HCT116 (cell line): ENCODE results near the gene BTF3L4. TPM values are rescaled to one million over a fixed set of nuclear protein-coding genes. Genes with fewer than 3 reads are reported as not detected.

Experiments used
- ATAC-seq: fragments of 200-7000 bp; cut with Tn5 transposase; 2 replicates; pipeline ENCODE4 v1.9.1; 2020; ENCODE audit warnings: mild to moderate bottlenecking, moderate library complexity
- BruUV-seq: library from RNA; stranded (reverse); fragments of 400-500 nt; replicated peaks from 2 replicates; lab custom pipeline; 2021; lab: Mats Ljungman, UMichigan
- CTCF ChIA-PET: fragments of 300-600 bp; sonication (Branson Sonifier 250); formaldehyde crosslinking; loops from one replicate; lab custom pipeline; 2021; ENCODE audit warnings: antibody characterized with exemption; lab: Charles Lee
- POLR2A ChIA-PET: fragments of 300-600, 350-600 bp; sonication (Branson Sonifier 250); formaldehyde crosslinking; loops from one replicate; lab custom pipeline; 2021; ENCODE audit warnings: antibody characterized with exemption; lab: Charles Lee
- RAD21 ChIA-PET, 2 experiments: fragments of 300-600 bp; sonication (Branson Sonifier 250); formaldehyde crosslinking; loops; one replicate each; lab custom pipeline; 2023; ENCODE audit warnings: low total read pairs in 2 of 2; ENCODE audit not compliant: uncharacterized antibody in 2 of 2, unreplicated experiment in 2 of 2, low non-redundant PET in 1 of 2; lab: Charles Lee
- DNase-seq: peaks from one replicate; pipeline ENCODE4 v3.0.0-alpha.2; 2010; ENCODE audit warnings: low read depth, low spot score
- H2AFZ ChIP-seq: fragments of 200-600 bp; shearing (Covaris generic), sonication (generic); 2 replicates; pipeline ENCODE4 v1.6.1; 2017; ENCODE audit warnings: low read depth, mixed run types, mixed read lengths, antibody characterized with exemption, low read length; ENCODE audit not compliant: poor library complexity, severe bottlenecking
- H3K27ac ChIP-seq: 2 replicates; pipeline ENCODE4 v1.5.1; 2012; ENCODE audit warnings: low read depth, low read length
- H3K27me3 ChIP-seq: fragments of 200-600 bp; sonication (generic); 2 replicates; pipeline ENCODE4 v1.6.1; 2016; ENCODE audit warnings: mixed run types, low read length, mixed read lengths; ENCODE audit not compliant: insufficient read depth
- H3K36me3 ChIP-seq, 2 experiments: fragments of 200-500 bp in 1 of 2; fragments of 200-600 bp in 1 of 2; sonication (Bioruptor generic) in 1 of 2; sonication (generic) in 1 of 2; 2 replicates each; pipeline versions ENCODE4 v1.5.1 to v1.6.1; 2014 to 2016; ENCODE audit warnings: low read length in 2 of 2, inconsistent platforms in 1 of 2, mixed read lengths in 1 of 2, mixed run types in 1 of 2; ENCODE audit not compliant: insufficient read depth in 2 of 2, control insufficient read depth in 1 of 2
- H3K4me1 ChIP-seq, 2 experiments: fragments of 200-600 bp in 1 of 2; sonication (generic) in 1 of 2; 2 replicates each; pipeline versions ENCODE4 v1.5.1 to v1.6.1; 2012 to 2017; ENCODE audit warnings: low read length in 2 of 2, inconsistent platforms in 1 of 2, mild to moderate bottlenecking in 1 of 2, mixed read lengths in 1 of 2, mixed run types in 1 of 2, moderate library complexity in 1 of 2; ENCODE audit not compliant: insufficient read depth in 2 of 2, control insufficient read depth in 1 of 2
- H3K4me2 ChIP-seq: fragments of 200-600 bp; sonication (generic); 2 replicates; pipeline ENCODE4 v1.6.1; 2017; ENCODE audit warnings: mixed run types, low read length, mixed read lengths
- H3K4me3 ChIP-seq, 2 experiments: fragments of 200-600 bp in 1 of 2; sonication (generic) in 1 of 2; replicated peaks in 1 of 2; 2 replicates each; pipeline ENCODE4 v1.5.1; 2011 to 2016; ENCODE audit warnings: low read length in 2 of 2, control low read depth in 1 of 2, low read depth in 1 of 2, mild to moderate bottlenecking in 1 of 2, mixed read lengths in 1 of 2, mixed run types in 1 of 2
- H3K79me2 ChIP-seq: fragments of 200-600 bp; sonication (generic); 2 replicates; pipeline ENCODE4 v1.6.1; 2017; ENCODE audit warnings: mild to moderate bottlenecking, mixed run types, low read length, moderate library complexity, mixed read lengths; ENCODE audit not compliant: insufficient read depth
- H3K9ac ChIP-seq: fragments of 200-600 bp; sonication (generic); 2 replicates; pipeline ENCODE4 v1.6.1; 2016; ENCODE audit warnings: low read length, mixed read lengths
- H3K9me2 ChIP-seq: fragments of 200-600 bp; sonication (generic), shearing (Covaris generic); 2 replicates; pipeline ENCODE4 v1.6.1; 2017; ENCODE audit warnings: mixed run types, mild to moderate bottlenecking, moderate library complexity; ENCODE audit not compliant: insufficient read depth
- H3K9me3 ChIP-seq, 2 experiments: fragments of 200-500 bp in 1 of 2; fragments of 200-600 bp in 1 of 2; sonication (Bioruptor generic) in 1 of 2; sonication (generic) in 1 of 2; 2 replicates each; pipeline ENCODE4 v1.6.1; 2014 to 2017; ENCODE audit warnings: low read length in 2 of 2, mixed read lengths in 2 of 2, inconsistent platforms in 1 of 2, low read depth in 1 of 2, mild to moderate bottlenecking in 1 of 2, mixed run types in 1 of 2, moderate library complexity in 1 of 2; ENCODE audit not compliant: control insufficient read depth in 1 of 2, insufficient read depth in 1 of 2
- H4K20me1 ChIP-seq: fragments of 200-600 bp; sonication (generic), shearing (Covaris generic); 2 replicates; pipeline ENCODE4 v1.6.1; 2017; ENCODE audit warnings: mixed run types, mild to moderate bottlenecking, moderate library complexity; ENCODE audit not compliant: insufficient read depth
- CBX3 ChIP-seq: IDR thresholded peaks from 2 replicates; pipeline ENCODE4 v1.6.1; 2012; ENCODE audit warnings: low read depth
- CEBPB ChIP-seq: IDR thresholded peaks from 2 replicates; pipeline ENCODE4 v1.6.1; 2012; ENCODE audit warnings: low read depth
- EGR1 ChIP-seq: IDR thresholded peaks from 2 replicates; pipeline ENCODE4 v1.6.1; 2012; ENCODE audit warnings: low read depth
- ELF1 ChIP-seq: IDR thresholded peaks from 2 replicates; pipeline ENCODE4 v1.6.1; 2012; ENCODE audit warnings: low read depth, borderline replicate concordance
- EZH2 ChIP-seq: fragments of 200-600 bp; sonication (generic); IDR thresholded peaks from 2 replicates; pipeline ENCODE4 v1.6.1; 2017; ENCODE audit warnings: antibody characterized with exemption, mixed run types
- EZH2phosphoT487 ChIP-seq: fragments of 200-600 bp; IDR thresholded peaks from 2 replicates; pipeline ENCODE4 v1.6.1; 2018; ENCODE audit warnings: antibody characterized with exemption, borderline replicate concordance
- FOSL1 ChIP-seq: IDR thresholded peaks from 2 replicates; pipeline ENCODE4 v1.6.1; 2012; ENCODE audit warnings: low read depth
- JUND ChIP-seq: IDR thresholded peaks from 2 replicates; pipeline ENCODE4 v1.6.1; 2012
- POLR2AphosphoS5 ChIP-seq: IDR thresholded peaks from 2 replicates; pipeline ENCODE4 v1.6.1; 2011; ENCODE audit warnings: mild to moderate bottlenecking, low read depth, low read length, moderate library complexity
- SP1 ChIP-seq: IDR thresholded peaks from 2 replicates; pipeline ENCODE4 v1.6.1; 2012; ENCODE audit warnings: low read depth
- TCF7L2 ChIP-seq: IDR thresholded peaks from 2 replicates; pipeline ENCODE4 v1.7.0; 2011; ENCODE audit warnings: borderline replicate concordance, inconsistent platforms; ENCODE audit not compliant: insufficient read depth, insufficient read length; ENCODE audit errors: extremely low read depth
- ZFX ChIP-seq: fragments of 450-650 bp; IDR thresholded peaks from 2 replicates; pipeline ENCODE4 v1.6.1; 2017
- ZNF274 ChIP-seq: fragments of 200-500 bp; sonication (Bioruptor generic); IDR thresholded peaks from 2 replicates; pipeline ENCODE4 v1.6.1; 2014; ENCODE audit warnings: mild to moderate bottlenecking, low read depth, low read length, inconsistent platforms
- intact Hi-C: fragments of 100-400 bp; cut with micrococcal nuclease; formaldehyde crosslinking; loops from 2 replicates; pipeline ENCODE4 v1.10.0; 2022
- total RNA-seq: library from RNA; stranded (reverse); gene quantifications from one replicate; pipeline ENCODE4 v1.2.1, GENCODE V29; 2021; ENCODE audit not compliant: unreplicated experiment
- TF ChIP-seq, protein P1 (sequence below): IDR thresholded peaks from 2 replicates; pipeline ENCODE4 v1.6.1; 2012
- TF ChIP-seq, protein P2 (sequence below), 3 experiments: fragments of 200-600 bp in 1 of 3; sonication (generic) in 1 of 3; IDR thresholded peaks in 2 of 3; conservative IDR thresholded peaks in 1 of 3; 2 replicates each; pipeline ENCODE4 v1.5.1; 2012 to 2017; ENCODE audit warnings: low read depth in 2 of 3, low read length in 2 of 3, antibody characterized with exemption in 1 of 3, borderline replicate concordance in 1 of 3, control low read depth in 1 of 3, mild to moderate bottlenecking in 1 of 3, mixed read lengths in 1 of 3, mixed run types in 1 of 3, moderate library complexity in 1 of 3; ENCODE audit not compliant: insufficient read depth in 1 of 3

BTF3L4 gene
- total RNA-seq, 1 experiment from 2014 or later, result 56.6 TPM

DNA sequence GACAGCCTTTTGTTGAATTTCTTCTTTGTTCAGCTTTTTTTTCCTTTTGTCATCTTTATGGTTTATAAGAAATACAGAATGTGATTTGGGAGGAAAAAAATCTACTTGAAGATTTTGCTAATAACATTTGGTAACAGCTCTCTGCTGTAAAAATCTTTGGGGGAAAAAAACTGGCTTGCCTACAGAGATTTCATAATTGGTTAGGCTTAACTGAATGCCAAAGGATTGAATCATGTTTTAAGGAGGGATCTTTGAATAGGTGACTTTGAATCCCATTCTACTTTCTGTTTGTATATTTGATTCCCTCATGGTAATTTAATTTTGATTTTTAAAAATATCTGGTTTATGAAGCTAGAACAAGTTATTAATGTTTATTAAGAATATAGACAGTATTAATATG is 3.2 kb downstream of the BTF3L4 start:
- no peaks in the 10 kb centered on the region for H3K27me3 ChIP-seq
- no peak overlapping the region for H3K4me3 ChIP-seq
- no TSS peak for BruUV-seq
- intact Hi-C loops, result no loop called here
- H3K79me2 ChIP-seq, result peaks cover 72% of the 10 kb centered on the region
- CTCF ChIA-PET, result no interaction called here
- RAD21 ChIA-PET, result no interaction called here
- peaks cover 16 to 27% of the 10 kb centered on the region in 2 experiments; a peak in 2 of 4 replicates for H3K36me3 ChIP-seq
- H3K9me3 ChIP-seq, result no peaks in the 10 kb centered on the region
- peaks cover 5 to 24% of the 10 kb centered on the region in 2 experiments for H3K4me1 ChIP-seq
- POLR2A ChIA-PET, result no interaction called here
- TF ChIP-seq EZH2phosphoT487 (no peak), POLR2AphosphoS5 (no peak), SP1 (no peak), ELF1 (no peak)
- TF ChIP-seq, protein P1, sequence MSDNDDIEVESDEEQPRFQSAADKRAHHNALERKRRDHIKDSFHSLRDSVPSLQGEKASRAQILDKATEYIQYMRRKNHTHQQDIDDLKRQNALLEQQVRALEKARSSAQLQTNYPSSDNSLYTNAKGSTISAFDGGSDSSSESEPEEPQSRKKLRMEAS, result no peak
- TF ChIP-seq, all 23 proteins: peak for 0
- Histone ChIP-seq H3K27ac (no peak overlapping the region), H4K20me1 (no peaks in the 10 kb centered on the region), H3K9me2 (no peaks in the 10 kb centered on the region), H2AFZ (no peak overlapping the region), H3K9ac (no peak overlapping the region), H3K4me2 (peak overlapping the region; percentile 19; the same call in 1 of the 2 replicates)
- no peak for DNase-seq
- ATAC-seq, result no peak

DNA sequence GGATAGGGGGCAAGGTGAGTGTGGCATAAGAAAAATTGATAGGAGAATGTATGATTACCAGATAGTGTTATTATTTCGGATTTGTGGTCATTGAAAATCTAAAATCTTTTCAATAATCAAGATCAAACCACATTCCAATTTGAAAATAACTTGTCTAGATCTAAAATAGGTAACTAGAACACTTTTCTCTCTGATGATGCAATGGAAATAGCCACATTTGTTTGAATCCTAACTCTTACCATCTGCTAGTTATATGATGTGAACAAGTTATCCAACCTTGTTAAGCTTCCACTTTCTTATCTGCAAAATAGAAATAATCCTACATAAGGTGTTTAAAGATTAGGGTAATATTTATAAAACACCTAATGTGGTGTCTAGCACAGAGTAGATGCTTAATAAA is 3.8 kb downstream of the BTF3L4 start:
- no TSS peak for BruUV-seq
- ChIA-PET POLR2A (interaction anchor here (2.0 kb wide), 1 partner anchor 11 kb away, joined by 7 read pairs; no protein-coding TSS in a partner anchor), RAD21 (no interaction called here), CTCF (no interaction called here)
- Histone ChIP-seq H4K20me1 (no peaks in the 10 kb centered on the region), H3K9ac (no peak overlapping the region), H3K4me3 (no peak overlapping the region), H2AFZ (no peak overlapping the region), H3K9me3 (no peaks in the 10 kb centered on the region), H3K36me3 (peaks cover 20 to 30% of the 10 kb centered on the region in 2 experiments; a peak in 2 of 4 replicates), H3K27me3 (no peaks in the 10 kb centered on the region), H3K9me2 (no peaks in the 10 kb centered on the region), H3K79me2 (peaks cover 66% of the 10 kb centered on the region), H3K27ac (no peak overlapping the region)
- intact Hi-C loops, result no loop called here
- ATAC-seq (no peak), DNase-seq (no peak)
- TF ChIP-seq JUND, result no peak
- TF ChIP-seq, protein P2, sequence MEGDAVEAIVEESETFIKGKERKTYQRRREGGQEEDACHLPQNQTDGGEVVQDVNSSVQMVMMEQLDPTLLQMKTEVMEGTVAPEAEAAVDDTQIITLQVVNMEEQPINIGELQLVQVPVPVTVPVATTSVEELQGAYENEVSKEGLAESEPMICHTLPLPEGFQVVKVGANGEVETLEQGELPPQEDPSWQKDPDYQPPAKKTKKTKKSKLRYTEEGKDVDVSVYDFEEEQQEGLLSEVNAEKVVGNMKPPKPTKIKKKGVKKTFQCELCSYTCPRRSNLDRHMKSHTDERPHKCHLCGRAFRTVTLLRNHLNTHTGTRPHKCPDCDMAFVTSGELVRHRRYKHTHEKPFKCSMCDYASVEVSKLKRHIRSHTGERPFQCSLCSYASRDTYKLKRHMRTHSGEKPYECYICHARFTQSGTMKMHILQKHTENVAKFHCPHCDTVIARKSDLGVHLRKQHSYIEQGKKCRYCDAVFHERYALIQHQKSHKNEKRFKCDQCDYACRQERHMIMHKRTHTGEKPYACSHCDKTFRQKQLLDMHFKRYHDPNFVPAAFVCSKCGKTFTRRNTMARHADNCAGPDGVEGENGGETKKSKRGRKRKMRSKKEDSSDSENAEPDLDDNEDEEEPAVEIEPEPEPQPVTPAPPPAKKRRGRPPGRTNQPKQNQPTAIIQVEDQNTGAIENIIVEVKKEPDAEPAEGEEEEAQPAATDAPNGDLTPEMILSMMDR (IDR thresholded peaks at IDR 0.05 in 2 of 3, conservative IDR thresholded peaks at IDR 0.05 in 1 of 3; ENCODE audit: borderline replicate concordance in 1 of 3, insufficient read depth in 1 of 3, low read depth in 2 of 3, low read length in 2 of 3), result no peak
- no peak for TF ChIP-seq CBX3
- no peak for TF ChIP-seq SP1
- no peak for TF ChIP-seq EZH2phosphoT487
- TF ChIP-seq ELF1, result no peak
- TF ChIP-seq TCF7L2, result no peak
- TF ChIP-seq ZFX, result no peak
- no peak for TF ChIP-seq FOSL1
- no peak for TF ChIP-seq EZH2
- no peak for TF ChIP-seq EGR1
- no peak for TF ChIP-seq POLR2AphosphoS5
- no peak for TF ChIP-seq ZNF274
- TF ChIP-seq CEBPB, result no peak
- TF ChIP-seq, all 23 proteins: peak for 0
- Histone ChIP-seq H3K4me1 (peaks cover 5 to 24% of the 10 kb centered on the region in 2 experiments), H3K4me2 (no peak overlapping the region)
